HepG2 (cell line): ENCODE results near the gene ARL5C. TPM values are rescaled to one million over a fixed set of nuclear protein-coding genes. Genes with fewer than 3 reads are reported as not detected.
A peak's percentile ranks its signal among the peaks of the same experiment; 100 is the strongest.

ENCODE experiments used
- FOXO1 ChIP-seq: sonication (generic); formaldehyde crosslinking; IDR thresholded peaks from 2 replicates; pipeline ENCODE4 v1.4.0; 2020; ENCODE audit warnings: missing genetic modification reagents
- NRL ChIP-seq: sonication (generic); formaldehyde crosslinking; IDR thresholded peaks from 2 replicates; pipeline ENCODE4 v1.5.0; 2020; ENCODE audit warnings: missing genetic modification reagents, mild to moderate bottlenecking, moderate library complexity, borderline replicate concordance
- SMC3 ChIP-seq: IDR thresholded peaks from 2 replicates; pipeline ENCODE4 v1.6.1; 2011; ENCODE audit warnings: low read length, improper control_type of control experiment
- TCF7L2 ChIP-seq: IDR thresholded peaks from 2 replicates; pipeline ENCODE4 v1.6.1; 2011; ENCODE audit warnings: mild to moderate bottlenecking, low read depth, low read length, moderate library complexity
- TGIF2 ChIP-seq: IDR thresholded peaks from 2 replicates; pipeline ENCODE4 v1.6.1; 2016; ENCODE audit warnings: control low read depth, missing compliant biosample characterization
- ZFX ChIP-seq: sonication (generic); formaldehyde crosslinking; IDR thresholded peaks from 2 replicates; pipeline ENCODE4 v1.4.0; 2020; ENCODE audit warnings: mild to moderate bottlenecking, low read depth, missing genetic modification reagents, moderate library complexity
- ZNF770 ChIP-seq: sonication (generic); formaldehyde crosslinking; IDR thresholded peaks from 2 replicates; pipeline ENCODE4 v1.5.0; 2020; ENCODE audit warnings: mild to moderate bottlenecking, missing genetic modification reagents
- polyA plus RNA-seq, 8 experiments: library from polyadenylated mRNA; depleted of rRNA in 3 of 8; stranded (reverse) in 7 of 8; unstranded in 1 of 8; fragments of >200 nt; fragmentation: Illumina TruSeq in 4 of 8; extraction: Trizol in 4 of 8; gene quantifications; 2 replicates each; pipeline versions ENCODE4 v1.2.1 to v1.2.3, GENCODE V29; 2011 to 2016; ENCODE audit warnings: low read depth in 4 of 8, missing spikeins in 1 of 8, mixed read lengths in 1 of 8; ENCODE audit not compliant: insufficient read depth in 1 of 8
- total RNA-seq, 5 experiments: library from RNA; depleted of rRNA; stranded (reverse); fragments of >200 nt; fragmentation: Illumina TruSeq; extraction: Trizol; gene quantifications; 2 replicates each; pipeline ENCODE4 v1.2.3, GENCODE V29; 2016; ENCODE audit warnings: low read depth in 1 of 5
- TF ChIP-seq, protein P1 (sequence below): sonication (generic); formaldehyde crosslinking; IDR thresholded peaks from 2 replicates; pipeline ENCODE4 v1.5.0; 2020; ENCODE audit warnings: mild to moderate bottlenecking, missing genetic modification reagents, moderate library complexity
- TF ChIP-seq, protein P2 (sequence below): sonication (generic); formaldehyde crosslinking; IDR thresholded peaks from 2 replicates; pipeline ENCODE4 v1.5.0; 2020; ENCODE audit warnings: mild to moderate bottlenecking, missing genetic modification reagents, borderline replicate concordance
- TF ChIP-seq, protein P3 (sequence below): sonication (generic); formaldehyde crosslinking; IDR thresholded peaks from 2 replicates; pipeline ENCODE4 v1.4.0; 2020; ENCODE audit warnings: missing genetic modification reagents, borderline replicate concordance
- TF ChIP-seq, protein P4 (sequence below): sonication (generic); formaldehyde crosslinking; IDR thresholded peaks from 2 replicates; pipeline ENCODE4 v1.5.1; 2020; ENCODE audit warnings: mild to moderate bottlenecking, missing genetic modification reagents, moderate library complexity

Gene ARL5C
- total and polyA plus RNA-seq, 2 of the 13 experiments (the other 11 are each of a cell fraction or from before 2014, with no cell fraction given), result not detected

GRCh38 chr17:39194089-39194984 is 28.4 kb upstream of the ARL5C start (continued):
- TF ChIP-seq, protein P1, sequence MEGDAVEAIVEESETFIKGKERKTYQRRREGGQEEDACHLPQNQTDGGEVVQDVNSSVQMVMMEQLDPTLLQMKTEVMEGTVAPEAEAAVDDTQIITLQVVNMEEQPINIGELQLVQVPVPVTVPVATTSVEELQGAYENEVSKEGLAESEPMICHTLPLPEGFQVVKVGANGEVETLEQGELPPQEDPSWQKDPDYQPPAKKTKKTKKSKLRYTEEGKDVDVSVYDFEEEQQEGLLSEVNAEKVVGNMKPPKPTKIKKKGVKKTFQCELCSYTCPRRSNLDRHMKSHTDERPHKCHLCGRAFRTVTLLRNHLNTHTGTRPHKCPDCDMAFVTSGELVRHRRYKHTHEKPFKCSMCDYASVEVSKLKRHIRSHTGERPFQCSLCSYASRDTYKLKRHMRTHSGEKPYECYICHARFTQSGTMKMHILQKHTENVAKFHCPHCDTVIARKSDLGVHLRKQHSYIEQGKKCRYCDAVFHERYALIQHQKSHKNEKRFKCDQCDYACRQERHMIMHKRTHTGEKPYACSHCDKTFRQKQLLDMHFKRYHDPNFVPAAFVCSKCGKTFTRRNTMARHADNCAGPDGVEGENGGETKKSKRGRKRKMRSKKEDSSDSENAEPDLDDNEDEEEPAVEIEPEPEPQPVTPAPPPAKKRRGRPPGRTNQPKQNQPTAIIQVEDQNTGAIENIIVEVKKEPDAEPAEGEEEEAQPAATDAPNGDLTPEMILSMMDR (CRISPR knock-in tag), result peak; percentile 69
- TF ChIP-seq TGIF2 (CRISPR knock-in tag) (peak; percentile 83; the same call in 1 of the 2 replicates), FOXO1 (CRISPR knock-in tag) (0 out of 2 replicates have a peak, but pooled peaks have one; percentile 15), ZNF770 (0 out of 2 replicates have a peak, but pooled peaks have one; percentile 33), SMC3 (0 out of 2 replicates have a peak, but pooled peaks have one; percentile 25), TCF7L2 (no peak), ZFX (CRISPR knock-in tag) (peak; percentile 51; the same call in 1 of the 2 replicates), NRL (CRISPR knock-in tag) (no peak)
- TF ChIP-seq, protein P2, sequence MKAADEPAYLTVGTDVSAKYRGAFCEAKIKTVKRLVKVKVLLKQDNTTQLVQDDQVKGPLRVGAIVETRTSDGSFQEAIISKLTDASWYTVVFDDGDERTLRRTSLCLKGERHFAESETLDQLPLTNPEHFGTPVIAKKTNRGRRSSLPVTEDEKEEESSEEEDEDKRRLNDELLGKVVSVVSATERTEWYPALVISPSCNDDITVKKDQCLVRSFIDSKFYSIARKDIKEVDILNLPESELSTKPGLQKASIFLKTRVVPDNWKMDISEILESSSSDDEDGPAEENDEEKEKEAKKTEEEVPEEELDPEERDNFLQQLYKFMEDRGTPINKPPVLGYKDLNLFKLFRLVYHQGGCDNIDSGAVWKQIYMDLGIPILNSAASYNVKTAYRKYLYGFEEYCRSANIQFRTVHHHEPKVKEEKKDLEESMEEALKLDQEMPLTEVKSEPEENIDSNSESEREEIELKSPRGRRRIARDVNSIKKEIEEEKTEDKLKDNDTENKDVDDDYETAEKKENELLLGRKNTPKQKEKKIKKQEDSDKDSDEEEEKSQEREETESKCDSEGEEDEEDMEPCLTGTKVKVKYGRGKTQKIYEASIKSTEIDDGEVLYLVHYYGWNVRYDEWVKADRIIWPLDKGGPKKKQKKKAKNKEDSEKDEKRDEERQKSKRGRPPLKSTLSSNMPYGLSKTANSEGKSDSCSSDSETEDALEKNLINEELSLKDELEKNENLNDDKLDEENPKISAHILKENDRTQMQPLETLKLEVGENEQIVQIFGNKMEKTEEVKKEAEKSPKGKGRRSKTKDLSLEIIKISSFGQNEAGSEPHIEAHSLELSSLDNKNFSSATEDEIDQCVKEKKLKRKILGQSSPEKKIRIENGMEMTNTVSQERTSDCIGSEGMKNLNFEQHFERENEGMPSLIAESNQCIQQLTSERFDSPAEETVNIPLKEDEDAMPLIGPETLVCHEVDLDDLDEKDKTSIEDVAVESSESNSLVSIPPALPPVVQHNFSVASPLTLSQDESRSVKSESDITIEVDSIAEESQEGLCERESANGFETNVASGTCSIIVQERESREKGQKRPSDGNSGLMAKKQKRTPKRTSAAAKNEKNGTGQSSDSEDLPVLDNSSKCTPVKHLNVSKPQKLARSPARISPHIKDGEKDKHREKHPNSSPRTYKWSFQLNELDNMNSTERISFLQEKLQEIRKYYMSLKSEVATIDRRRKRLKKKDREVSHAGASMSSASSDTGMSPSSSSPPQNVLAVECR (CRISPR knock-in tag), result peak; percentile 34; the same call in 1 of the 2 replicates
- TF ChIP-seq, protein P3, sequence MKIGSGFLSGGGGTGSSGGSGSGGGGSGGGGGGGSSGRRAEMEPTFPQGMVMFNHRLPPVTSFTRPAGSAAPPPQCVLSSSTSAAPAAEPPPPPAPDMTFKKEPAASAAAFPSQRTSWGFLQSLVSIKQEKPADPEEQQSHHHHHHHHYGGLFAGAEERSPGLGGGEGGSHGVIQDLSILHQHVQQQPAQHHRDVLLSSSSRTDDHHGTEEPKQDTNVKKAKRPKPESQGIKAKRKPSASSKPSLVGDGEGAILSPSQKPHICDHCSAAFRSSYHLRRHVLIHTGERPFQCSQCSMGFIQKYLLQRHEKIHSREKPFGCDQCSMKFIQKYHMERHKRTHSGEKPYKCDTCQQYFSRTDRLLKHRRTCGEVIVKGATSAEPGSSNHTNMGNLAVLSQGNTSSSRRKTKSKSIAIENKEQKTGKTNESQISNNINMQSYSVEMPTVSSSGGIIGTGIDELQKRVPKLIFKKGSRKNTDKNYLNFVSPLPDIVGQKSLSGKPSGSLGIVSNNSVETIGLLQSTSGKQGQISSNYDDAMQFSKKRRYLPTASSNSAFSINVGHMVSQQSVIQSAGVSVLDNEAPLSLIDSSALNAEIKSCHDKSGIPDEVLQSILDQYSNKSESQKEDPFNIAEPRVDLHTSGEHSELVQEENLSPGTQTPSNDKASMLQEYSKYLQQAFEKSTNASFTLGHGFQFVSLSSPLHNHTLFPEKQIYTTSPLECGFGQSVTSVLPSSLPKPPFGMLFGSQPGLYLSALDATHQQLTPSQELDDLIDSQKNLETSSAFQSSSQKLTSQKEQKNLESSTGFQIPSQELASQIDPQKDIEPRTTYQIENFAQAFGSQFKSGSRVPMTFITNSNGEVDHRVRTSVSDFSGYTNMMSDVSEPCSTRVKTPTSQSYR, result peak; percentile 75
- TF ChIP-seq, protein P4, sequence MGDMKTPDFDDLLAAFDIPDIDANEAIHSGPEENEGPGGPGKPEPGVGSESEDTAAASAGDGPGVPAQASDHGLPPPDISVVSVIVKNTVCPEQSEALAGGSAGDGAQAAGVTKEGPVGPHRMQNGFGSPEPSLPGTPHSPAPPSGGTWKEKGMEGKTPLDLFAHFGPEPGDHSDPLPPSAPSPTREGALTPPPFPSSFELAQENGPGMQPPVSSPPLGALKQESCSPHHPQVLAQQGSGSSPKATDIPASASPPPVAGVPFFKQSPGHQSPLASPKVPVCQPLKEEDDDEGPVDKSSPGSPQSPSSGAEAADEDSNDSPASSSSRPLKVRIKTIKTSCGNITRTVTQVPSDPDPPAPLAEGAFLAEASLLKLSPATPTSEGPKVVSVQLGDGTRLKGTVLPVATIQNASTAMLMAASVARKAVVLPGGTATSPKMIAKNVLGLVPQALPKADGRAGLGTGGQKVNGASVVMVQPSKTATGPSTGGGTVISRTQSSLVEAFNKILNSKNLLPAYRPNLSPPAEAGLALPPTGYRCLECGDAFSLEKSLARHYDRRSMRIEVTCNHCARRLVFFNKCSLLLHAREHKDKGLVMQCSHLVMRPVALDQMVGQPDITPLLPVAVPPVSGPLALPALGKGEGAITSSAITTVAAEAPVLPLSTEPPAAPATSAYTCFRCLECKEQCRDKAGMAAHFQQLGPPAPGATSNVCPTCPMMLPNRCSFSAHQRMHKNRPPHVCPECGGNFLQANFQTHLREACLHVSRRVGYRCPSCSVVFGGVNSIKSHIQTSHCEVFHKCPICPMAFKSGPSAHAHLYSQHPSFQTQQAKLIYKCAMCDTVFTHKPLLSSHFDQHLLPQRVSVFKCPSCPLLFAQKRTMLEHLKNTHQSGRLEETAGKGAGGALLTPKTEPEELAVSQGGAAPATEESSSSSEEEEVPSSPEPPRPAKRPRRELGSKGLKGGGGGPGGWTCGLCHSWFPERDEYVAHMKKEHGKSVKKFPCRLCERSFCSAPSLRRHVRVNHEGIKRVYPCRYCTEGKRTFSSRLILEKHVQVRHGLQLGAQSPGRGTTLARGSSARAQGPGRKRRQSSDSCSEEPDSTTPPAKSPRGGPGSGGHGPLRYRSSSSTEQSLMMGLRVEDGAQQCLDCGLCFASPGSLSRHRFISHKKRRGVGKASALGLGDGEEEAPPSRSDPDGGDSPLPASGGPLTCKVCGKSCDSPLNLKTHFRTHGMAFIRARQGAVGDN (CRISPR knock-in tag), result peak; percentile 44; the same call in 1 of the 2 replicates
